GM12878 (cell line): ENCODE measurements around the gene SOX5. TPM values are rescaled to one million over a fixed set of nuclear protein-coding genes. Genes with fewer than 3 reads are reported as not detected.
"Not testable (repeated sequence)": the region's sequence is repeated elsewhere in the genome, so short reads cannot be mapped to it uniquely, and the experiment has no call there.

ENCODE experiments used
- ATAC-seq: fragments of 200-7000 bp; cut with Tn5 transposase; 3 replicates; pipeline ENCODE4 v1.9.1; 2020; ENCODE audit warnings: mild to moderate bottlenecking, moderate library complexity
- BruUV-seq: library from RNA; stranded (reverse); fragments of 400-500 nt; replicated peaks from 2 replicates; lab custom pipeline; 2021; lab: Mats Ljungman, UMichigan
- CTCF ChIA-PET: fragments of 300-600 bp; sonication (Branson Sonifier 250); formaldehyde crosslinking; extraction: SDS; loops from one replicate; lab custom pipeline; 2021; ENCODE audit warnings: inconsistent platforms; lab: Yijun Ruan, JAX
- POLR2A ChIA-PET: fragments of 350-600 bp; formaldehyde crosslinking; extraction: SDS; loops from one replicate; lab custom pipeline; 2021; ENCODE audit warnings: inconsistent platforms; lab: Charles Lee
- RAD21 ChIA-PET: fragments of 300-600 bp; sonication (Branson Sonifier 250); formaldehyde crosslinking; loops from one replicate; lab custom pipeline; 2023; ENCODE audit warnings: antibody characterized with exemption; ENCODE audit not compliant: unreplicated experiment; lab: Charles Lee
- SMC1A ChIA-PET: fragments of 300-600 bp; sonication (Branson Sonifier 250); formaldehyde crosslinking; loops from one replicate; lab custom pipeline; 2023; ENCODE audit not compliant: unreplicated experiment, uncharacterized antibody; lab: Charles Lee
- DNase-seq: peaks from one replicate; pipeline ENCODE4 v3.0.0-alpha.2; 2011; ENCODE audit warnings: low read depth, low spot score
- FAIRE-seq: peaks from 3 replicates; lab custom pipeline; 2011; peaks lifted over from hg19 to GRCh38; lab: Jason Lieb, UNC
- H2AFZ ChIP-seq: 2 replicates; pipeline ENCODE4 v1.6.0; 2011; ENCODE audit warnings: low read depth, low read length, control low read depth; ENCODE audit not compliant: control insufficient read depth
- H3K27ac ChIP-seq: 2 replicates; pipeline ENCODE4 v1.5.1; 2011; ENCODE audit warnings: control low read depth; ENCODE audit not compliant: control insufficient read depth, insufficient read depth
- H3K27me3 ChIP-seq, 2 experiments: replicated peaks in 1 of 2; 2 replicates each; pipeline versions ENCODE4 v1.6.0 to v1.6.1; 2011; ENCODE audit warnings: low read length in 1 of 2; ENCODE audit not compliant: control insufficient read depth in 2 of 2, insufficient read depth in 2 of 2
- H3K36me3 ChIP-seq, 2 experiments: 2 replicates each; pipeline ENCODE4 v1.5.1; 2011; ENCODE audit warnings: low read length in 1 of 2; ENCODE audit not compliant: control insufficient read depth in 2 of 2, insufficient read depth in 2 of 2
- H3K4me1 ChIP-seq: 2 replicates; pipeline ENCODE4 v1.6.1; 2011; ENCODE audit warnings: mild to moderate bottlenecking, low read length, moderate library complexity, mixed read lengths; ENCODE audit not compliant: control insufficient read depth, insufficient read depth
- H3K4me2 ChIP-seq: 2 replicates; pipeline ENCODE4 v1.6.0; 2011; ENCODE audit warnings: control low read depth; ENCODE audit not compliant: control insufficient read depth, insufficient read depth
- H3K4me3 ChIP-seq: fragments of 200-600 bp; sonication (generic); 2 replicates; pipeline ENCODE4 v1.5.1; 2016
- H3K79me2 ChIP-seq: 2 replicates; pipeline ENCODE4 v1.6.0; 2011; ENCODE audit warnings: low read length; ENCODE audit not compliant: control insufficient read depth, insufficient read depth
- H3K9ac ChIP-seq: 2 replicates; pipeline ENCODE4 v1.8.0; 2011; ENCODE audit warnings: low read length, control low read depth, mixed read lengths; ENCODE audit not compliant: control insufficient read depth, insufficient read depth
- H3K9me3 ChIP-seq: replicated peaks from 3 replicates; pipeline ENCODE4 v1.5.1; 2011; ENCODE audit warnings: mild to moderate bottlenecking, low read length; ENCODE audit not compliant: control insufficient read depth, insufficient read depth
- H4K20me1 ChIP-seq: 2 replicates; pipeline ENCODE4 v1.6.0; 2011; ENCODE audit not compliant: control insufficient read depth, insufficient read depth
- CHD2 ChIP-seq: IDR thresholded peaks from 2 replicates; pipeline ENCODE4 v1.6.1; 2011; ENCODE audit warnings: low read depth, low read length, improper control_type of control experiment, borderline replicate concordance
- ELK1 ChIP-seq: IDR thresholded peaks from 2 replicates; pipeline ENCODE4 v1.6.1; 2012; ENCODE audit warnings: low read depth, low read length, improper control_type of control experiment
- JUNB ChIP-seq: IDR thresholded peaks from 2 replicates; pipeline ENCODE4 v1.6.1; 2016; ENCODE audit warnings: antibody characterized with exemption, mild to moderate bottlenecking
- MAX ChIP-seq: IDR thresholded peaks from 2 replicates; pipeline ENCODE4 v1.6.1; 2012; ENCODE audit warnings: low read depth, low read length, improper control_type of control experiment
- SPI1 ChIP-seq: IDR thresholded peaks from 2 replicates; pipeline ENCODE4 v1.6.1; 2011; ENCODE audit warnings: low read depth, mild to moderate bottlenecking, low read length, moderate library complexity, borderline replicate concordance; ENCODE audit not compliant: insufficient read depth
- WGBS: methylation state at CpG from one replicate; pipeline ENCODE4 v1.1.6; 2016; ENCODE audit warnings: low lambda C conversion rate; ENCODE audit not compliant: insufficient replicate concordance, insufficient coverage; ENCODE audit errors: missing lambda C conversion rate; 5-methylcytosine and 5-hydroxymethylcytosine counted together
- in situ Hi-C: fragments of 300-500 bp; cut with MboI; formaldehyde crosslinking; loops from 9 replicates; pipeline ENCODE4 v1.14.3; 2018; ENCODE audit warnings: mixed read lengths
- intact Hi-C: fragments of 100-400 bp; cut with micrococcal nuclease; formaldehyde crosslinking; loops from one replicate; pipeline ENCODE4 v1.14.2; 2022; ENCODE audit not compliant: unreplicated experiment
- polyA plus RNA-seq, 11 experiments: library from polyadenylated mRNA; depleted of rRNA in 4 of 11; unstranded in 6 of 11; stranded (reverse) in 5 of 11; fragments of >200 nt; fragmentation: Nextera tagmentation in 4 of 11; fragmentation: Illumina TruSeq in 1 of 11; extraction: Ambion mirVana in 4 of 11; extraction: Trizol in 1 of 11; gene quantifications; 1 replicate in 1 of 11; 2 replicates in 10 of 11; pipeline versions ENCODE4 v1.2.1 to v1.2.3, GENCODE V29; 2011 to 2016; ENCODE audit warnings: inconsistent platforms in 2 of 11, missing spikeins in 2 of 11, low read depth in 1 of 11
- total RNA-seq, 4 experiments: library from RNA; depleted of rRNA in 3 of 4; stranded (reverse); fragments of >200 nt in 3 of 4; fragmentation: Illumina TruSeq in 1 of 4; extraction: Trizol in 1 of 4; gene quantifications; 2 replicates each; pipeline versions ENCODE4 v1.2.1 to v1.2.3, GENCODE V29; 2013 to 2021

The SOX5 gene
- total and polyA plus RNA-seq, 10 of the 15 experiments (the other 5 are each of a cell fraction or from before 2014, with no cell fraction given), result 0.08 to 1.0 (median 0.24) TPM

- TF ChIP-seq JUNB, result no peak
- TF ChIP-seq MAX, result no peak
- TF ChIP-seq ELK1, result no peak
- no peak for TF ChIP-seq CHD2
- TF ChIP-seq SPI1, result no peak
Observed at GRCh38 chr12:23719493-23719892, 230.0 kb downstream of the SOX5 start (continued).

- H3K4me2 ChIP-seq, H2AFZ ChIP-seq, H3K9ac ChIP-seq, H3K27me3 ChIP-seq, ATAC-seq, H4K20me1 ChIP-seq, POLR2A ChIA-PET, H3K79me2 ChIP-seq, H3K4me3 ChIP-seq, H3K36me3 ChIP-seq, DNase-seq, BruUV-seq, H3K4me1 ChIP-seq, intact Hi-C loops, in situ Hi-C loops, FAIRE-seq, SMC1A ChIA-PET, H3K27ac ChIP-seq, H3K9me3 ChIP-seq, CTCF ChIA-PET, RAD21 ChIA-PET: not testable (repeated sequence)
- 62% methylated on average over 3 of the region's 4 CpGs for WGBS
Observed at GRCh38 chr12:23710361-23710760, 239.1 kb downstream of the SOX5 start.
